Kidney glomerular epithelial cell (primary cell): ENCODE data around the gene CLASP1.
"Not testable (repeated sequence)": the region's sequence is repeated elsewhere in the genome, so short reads cannot be mapped to it uniquely, and the experiment has no call there.

Experiments
- DNase-seq: peaks from one replicate; lab custom pipeline; 2025; lab: John Stamatoyannopoulos, UW

The CLASP1 gene

DNA sequence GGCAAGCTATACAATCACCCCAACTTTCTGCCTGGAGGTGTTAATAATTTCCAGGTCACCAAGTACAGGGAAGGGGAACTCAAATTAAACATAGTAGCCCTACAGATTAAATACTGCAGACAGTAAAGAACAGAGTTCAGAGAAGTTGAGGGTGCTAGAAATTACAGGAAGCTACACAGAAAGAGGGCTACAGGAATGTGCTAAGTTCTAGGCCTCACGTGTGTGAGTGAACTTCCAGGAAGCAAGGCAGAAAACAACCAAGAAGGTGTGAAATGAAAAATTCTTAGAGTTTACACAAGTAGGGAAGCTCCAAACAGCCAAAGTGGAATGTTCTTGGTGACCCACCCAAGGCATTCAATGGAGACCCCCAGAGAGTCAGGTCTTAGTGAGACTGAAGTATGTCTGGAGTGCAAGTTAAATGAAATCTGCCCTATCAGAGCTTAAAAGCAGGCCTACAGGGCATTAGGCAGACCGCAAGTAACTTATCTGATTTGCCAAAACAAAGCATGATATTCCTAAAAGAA is 176.7 kb downstream of the CLASP1 start:
- DNase-seq, result no peak

DNA sequence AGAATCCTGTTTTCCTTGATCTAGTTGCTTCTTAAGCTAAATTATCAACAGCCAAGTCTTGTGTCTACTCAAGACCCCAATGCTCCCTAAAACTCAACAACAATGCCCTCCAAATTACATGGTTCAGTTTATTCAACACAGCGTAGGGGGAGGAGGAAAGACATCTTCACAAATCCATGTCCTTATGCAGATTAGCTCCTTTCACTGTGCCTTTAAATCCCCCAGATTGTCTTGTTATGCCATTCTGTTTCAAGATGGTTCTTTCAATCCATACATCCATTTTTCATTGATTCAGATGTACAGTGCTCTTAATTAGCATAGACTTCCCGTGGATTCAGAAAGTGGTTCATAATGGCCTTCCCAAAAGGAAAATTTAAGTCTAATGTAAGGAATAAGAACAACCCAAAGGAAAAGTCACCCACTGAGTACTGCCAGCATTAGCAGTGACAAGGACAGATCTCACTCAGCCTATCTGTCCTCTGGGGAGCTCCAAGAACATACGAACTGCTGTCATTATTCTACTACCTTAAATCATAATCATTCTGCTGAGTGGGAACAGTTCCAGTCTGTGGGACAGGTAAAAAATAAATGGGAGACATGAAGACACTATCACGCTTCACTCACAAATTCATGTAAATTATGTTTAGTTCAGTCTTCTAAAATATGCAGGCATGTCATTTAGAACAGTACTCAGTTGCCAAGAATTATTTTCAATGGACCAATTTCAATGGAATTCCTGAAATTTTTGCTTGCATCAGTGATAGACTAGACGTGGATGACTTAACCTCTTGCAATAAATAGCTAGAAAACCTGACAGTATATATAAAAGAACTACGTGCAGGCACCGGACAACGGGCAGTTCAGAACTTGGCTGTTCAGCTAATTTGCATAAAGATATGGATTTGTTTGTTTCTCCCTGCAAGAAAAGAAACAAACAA is 177.5 kb downstream of the CLASP1 start:
- DNase-seq, result peak; percentile 67

- DNase-seq, result no peak
These were observed 178.3 kb downstream of the CLASP1 start for GRCh38 chr2:121470917-121471316.

GRCh38 chr2:121469356-121469755 is 179.9 kb downstream of the CLASP1 start:
- DNase-seq, result no peak

GRCh38 chr2:121468936-121469335 is 180.3 kb downstream of the CLASP1 start:
- no peak for DNase-seq

DNA sequence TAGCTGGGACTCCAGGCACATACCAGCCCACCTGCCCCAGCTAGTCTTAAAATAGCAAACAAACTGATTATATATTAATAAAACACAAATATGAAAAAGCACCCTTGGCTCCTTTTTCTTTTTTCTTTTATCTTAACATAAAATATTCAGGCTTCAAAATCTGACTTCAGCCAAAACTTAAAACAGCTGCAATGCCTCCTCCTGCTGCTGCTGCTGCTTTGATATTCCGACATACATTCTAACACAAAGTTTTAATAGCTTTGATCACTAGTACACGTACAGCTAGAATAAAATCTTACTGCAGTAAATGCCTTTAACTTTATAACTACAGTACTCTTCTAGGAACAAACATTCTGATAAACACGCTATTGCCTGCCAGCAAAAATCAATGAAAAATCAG is 190.0 kb downstream of the CLASP1 start:
- no peak for DNase-seq

DNA sequence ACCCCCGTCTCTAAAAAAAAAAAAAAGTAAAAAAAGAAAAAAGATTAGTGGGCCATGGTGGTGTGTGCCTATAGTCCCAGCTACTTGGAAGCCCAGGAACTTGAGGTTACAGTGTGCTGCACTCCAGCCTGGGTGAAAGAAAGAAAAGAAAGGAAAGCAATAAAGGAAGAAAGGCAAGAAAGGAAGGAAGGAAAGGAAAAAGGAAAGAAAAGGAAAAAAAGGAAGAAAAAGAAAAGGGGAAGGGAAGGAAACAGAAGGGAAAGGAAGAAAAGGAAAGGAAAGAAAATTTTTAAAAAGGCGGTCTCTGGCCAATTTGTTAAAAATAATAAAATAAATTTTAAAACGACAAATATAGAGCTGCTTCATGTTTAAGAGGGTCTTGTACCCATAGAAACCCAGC is 192.9 kb downstream of the CLASP1 start:
- DNase-seq, result no peak

- DNase-seq, result no peak
These were observed 193.8 kb downstream of the CLASP1 start for GRCh38 chr2:121455446-121455845.

DNA sequence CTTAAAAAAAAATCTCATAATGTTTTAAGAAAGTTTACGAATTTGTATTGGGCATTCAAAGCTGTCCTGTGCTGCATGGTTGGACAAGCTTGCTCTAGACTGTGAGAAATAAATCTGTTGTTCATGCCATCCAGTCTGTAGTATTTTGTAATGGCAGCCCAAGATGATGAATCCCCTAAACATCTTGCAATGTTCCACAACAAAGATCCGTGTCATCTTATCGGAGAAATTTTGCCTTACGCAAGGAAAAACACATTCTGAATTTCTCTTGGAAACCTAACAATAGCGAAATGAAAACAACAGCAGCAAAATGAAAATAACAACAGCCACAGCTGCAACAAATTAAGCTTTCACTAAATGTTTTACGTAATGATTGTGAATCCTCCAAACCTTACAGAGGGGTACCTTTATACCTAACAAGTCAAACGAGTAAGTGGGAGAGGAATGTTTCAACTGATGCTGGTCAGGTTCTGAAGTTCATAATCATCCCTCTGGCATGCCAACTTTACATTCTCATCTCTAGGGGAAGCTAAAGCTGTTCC is 194.6 kb downstream of the CLASP1 start:
- DNase-seq, result no peak

GRCh38 chr2:121451398-121451797 is 197.9 kb downstream of the CLASP1 start:
- no peak for DNase-seq

DNA sequence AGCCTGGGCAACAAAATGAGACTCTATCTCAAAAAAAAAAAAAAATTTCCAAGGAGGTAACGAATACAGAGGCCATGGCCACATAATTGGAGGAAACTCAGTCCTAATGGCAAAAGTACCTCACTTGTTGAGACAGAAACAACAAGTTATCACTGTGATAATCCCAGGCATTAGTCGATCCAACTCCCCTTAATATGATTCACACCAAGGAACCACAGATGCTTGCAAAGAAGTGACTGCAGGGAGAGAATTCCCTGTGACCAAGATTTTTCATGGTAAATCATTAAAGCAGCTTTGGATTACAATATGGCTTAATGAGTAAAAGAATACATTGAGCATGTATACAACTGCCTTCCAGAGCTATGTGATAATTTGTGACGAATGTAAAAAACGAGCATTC is 199.0 kb downstream of the CLASP1 start:
- DNase-seq, result peak; percentile 44

GRCh38 chr2:121446647-121447241 is 202.5 kb downstream of the CLASP1 start:
- no peak for DNase-seq

- no peak for DNase-seq
These were observed 206.4 kb downstream of the CLASP1 start for GRCh38 chr2:121442889-121443288.

- DNase-seq, result not testable (repeated sequence)
These were observed 211.0 kb downstream of the CLASP1 start for GRCh38 chr2:121438290-121438689.

GRCh38 chr2:121436918-121437317 is 212.3 kb downstream of the CLASP1 start:
- no peak for DNase-seq

GRCh38 chr2:121435790-121436189 is 213.5 kb downstream of the CLASP1 start:
- DNase-seq, result no peak

- no peak for DNase-seq
These were observed 218.0 kb downstream of the CLASP1 start for GRCh38 chr2:121431214-121431613.

GRCh38 chr2:121429927-121430520 is 219.2 kb downstream of the CLASP1 start:
- no peak for DNase-seq

DNA sequence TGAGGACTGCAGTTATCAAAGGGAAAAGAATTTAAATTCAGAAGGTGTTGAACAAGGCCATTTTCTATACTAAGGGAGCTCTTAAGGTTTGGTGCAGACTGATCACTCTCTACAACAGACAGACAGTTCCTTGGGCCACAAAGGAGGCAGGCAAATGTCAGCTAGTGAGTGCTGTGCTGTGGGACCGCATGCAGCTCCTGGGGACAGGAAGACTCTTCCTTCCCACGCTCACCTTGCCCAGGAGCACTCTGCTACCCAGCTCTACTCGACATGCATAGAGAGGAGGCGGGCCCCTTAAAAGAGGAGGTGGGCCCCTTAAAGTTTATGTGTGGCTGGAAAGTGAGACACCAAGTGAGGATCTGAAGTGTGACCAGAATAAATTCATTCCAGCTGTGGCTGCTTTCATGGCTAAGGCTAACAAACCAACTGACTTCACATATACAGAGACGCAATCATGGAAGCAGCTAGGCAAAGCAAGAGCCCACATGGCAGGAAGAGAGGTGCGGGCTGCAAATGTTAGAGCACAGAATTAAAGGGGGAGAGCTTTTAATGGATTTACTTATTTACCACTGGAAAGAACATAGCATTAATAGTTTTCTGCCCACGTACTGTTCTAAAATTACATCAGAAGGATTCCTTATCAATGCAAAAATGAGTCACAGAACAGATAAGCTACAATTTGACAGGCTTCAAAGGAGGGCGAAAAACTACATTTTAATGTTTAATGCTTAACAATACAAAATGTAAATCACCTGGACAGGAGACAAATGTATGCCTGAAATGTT is 220.0 kb downstream of the CLASP1 start:
- DNase-seq, result no peak

DNA sequence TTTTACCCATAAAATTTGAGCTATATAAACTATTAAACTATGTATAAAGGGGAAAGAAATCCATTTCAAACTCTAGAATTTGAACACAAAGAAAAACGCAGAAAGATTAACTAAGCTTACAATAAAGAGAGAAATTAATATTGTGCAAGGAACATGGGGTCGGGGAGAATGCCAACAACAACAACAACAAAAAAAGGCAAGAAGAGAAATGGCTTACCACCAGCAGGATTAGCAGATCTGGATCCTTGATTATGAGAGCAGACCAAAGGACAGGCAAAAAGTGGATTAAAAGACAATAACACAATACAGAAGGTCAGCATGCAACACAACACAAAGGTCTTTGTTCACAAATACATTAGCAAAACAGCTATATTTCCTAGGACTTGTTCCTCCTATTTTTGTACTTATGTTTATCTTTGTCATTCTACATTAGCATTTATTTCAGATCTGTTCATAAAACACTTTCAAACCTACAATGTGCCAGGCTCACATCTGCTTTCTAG is 222.0 kb downstream of the CLASP1 start:
- DNase-seq, result no peak

DNA sequence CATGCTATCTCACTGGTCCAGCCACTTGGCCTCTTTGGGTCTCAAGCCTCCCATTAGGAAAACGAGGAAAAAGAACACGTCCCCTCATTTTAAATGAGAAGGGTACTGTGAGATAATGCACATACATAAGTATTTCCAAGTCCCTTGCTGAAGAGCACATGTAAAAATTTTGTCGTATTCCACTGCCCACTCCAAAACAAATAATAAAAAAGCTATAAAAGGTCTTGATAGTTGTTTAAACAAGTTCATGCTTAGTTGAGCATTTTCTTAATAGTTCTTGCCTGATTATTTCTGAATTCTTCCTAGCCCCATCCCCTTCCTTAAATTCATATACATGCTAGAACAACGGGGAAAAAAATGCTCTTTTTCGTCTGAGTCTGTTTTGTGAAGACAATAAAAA is 228.8 kb downstream of the CLASP1 start:
- DNase-seq, result no peak
